Measurements from ENCODE around the gene ADAMTS2.

- no peak for TF ChIP-seq CTCF (IDR thresholded peaks at IDR 0.05)
- TF ChIP-seq POLR2A (IDR thresholded peaks at IDR 0.05) = no peak
- no peak for TF ChIP-seq POLR2AphosphoS5 (IDR thresholded peaks at IDR 0.05)
Observed at GRCh38 chr5:179131886-179132585, 213.2 kb downstream of the ADAMTS2 start.
